Measurements from ENCODE around the gene OPRPN.

OPRPN gene

DNA sequence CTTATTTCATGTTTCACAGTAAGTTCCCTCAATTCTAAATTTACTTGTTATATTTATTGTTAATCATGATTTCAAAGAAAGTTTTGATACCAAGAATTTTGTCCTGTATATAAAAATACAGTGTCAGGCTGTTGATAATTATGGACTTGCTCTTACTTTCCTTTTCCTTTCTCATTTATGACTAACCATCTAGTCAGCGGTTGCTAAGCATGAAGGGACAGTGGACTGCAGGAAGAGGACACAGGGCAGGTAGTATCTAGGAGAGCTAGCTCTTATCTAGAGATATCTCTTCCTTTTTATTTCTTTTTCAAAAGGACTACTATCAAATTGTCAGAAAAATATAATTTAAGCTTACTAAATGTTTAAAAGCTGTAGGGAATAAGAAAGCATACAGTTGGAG is 1.6 kb downstream of the OPRPN start:
- no peaks in the 10 kb centered on the region for H3K36me3 ChIP-seq (ENCODE audit: control insufficient read depth, insufficient read depth, low read length)
- H3K79me2 ChIP-seq (ENCODE audit: control insufficient read depth, insufficient read depth, low read length): no peaks in the 10 kb centered on the region
- no CpG with 5 or more reads among the region's 1 CpG for WGBS (ENCODE audit: extremely low coverage, insufficient coverage, low lambda C conversion rate)
- DNase-seq: no peak
- no peak overlapping the region for H3K27ac ChIP-seq (ENCODE audit: low read depth, low read length)
- H3K27me3 ChIP-seq (ENCODE audit: insufficient read depth, low read length, poor library complexity): no peaks in the 10 kb centered on the region
- H3K79me1 ChIP-seq (ENCODE audit: low read length): no peaks in the 10 kb centered on the region
- no peak overlapping the region for H3K23ac ChIP-seq (ENCODE audit: low read length)
- H3K9ac ChIP-seq (ENCODE audit: low read length): no peak overlapping the region
- no peak overlapping the region for H3K4me2 ChIP-seq (ENCODE audit: low read length)
- no peak overlapping the region for H2BK5ac ChIP-seq (ENCODE audit: low read length)
- H3K4me3 ChIP-seq (ENCODE audit: low read length): no peak overlapping the region
- H3K18ac ChIP-seq (ENCODE audit: low read length): no peak overlapping the region
- H2BK120ac ChIP-seq (ENCODE audit: low read depth, low read length): no peak overlapping the region
- no peak overlapping the region for H2AK5ac ChIP-seq (ENCODE audit: low read length)
- H2BK15ac ChIP-seq (replicated peaks; ENCODE audit: low read depth): no peak overlapping the region
- no peak overlapping the region for H3K4ac ChIP-seq (ENCODE audit: low read depth, low read length)
- H3K56ac ChIP-seq (ENCODE audit: low read length): no peak overlapping the region
- no peak overlapping the region for H4K5ac ChIP-seq (ENCODE audit: low read length)
- no peaks in the 10 kb centered on the region for H3K4me1 ChIP-seq (ENCODE audit: control insufficient read depth, low read depth, low read length)
- no peak overlapping the region for H4K8ac ChIP-seq (ENCODE audit: low read depth, low read length)

DNA sequence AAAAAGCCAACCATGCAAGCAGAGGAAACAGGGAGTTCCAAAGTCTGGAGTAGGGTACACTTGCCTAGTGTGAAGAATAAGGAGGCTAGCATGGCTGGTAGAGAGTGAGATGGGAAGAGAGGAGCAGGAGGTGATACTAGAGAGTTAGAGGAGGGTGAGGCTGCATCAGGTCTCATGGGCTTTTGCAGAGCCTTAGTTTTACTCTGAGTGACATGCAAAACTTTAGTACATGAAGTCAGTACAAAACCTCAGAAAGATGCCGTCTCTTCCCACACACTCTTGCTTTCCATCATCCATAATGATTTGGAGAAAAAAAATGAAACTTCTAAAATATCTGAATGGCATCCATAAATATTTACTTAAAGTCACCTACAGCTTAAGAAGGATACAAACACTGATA is 5.0 kb downstream of the OPRPN start:
- no peaks in the 10 kb centered on the region for H3K4me1 ChIP-seq (ENCODE audit: control insufficient read depth, low read depth, low read length)
- H3K79me1 ChIP-seq (ENCODE audit: low read length): no peaks in the 10 kb centered on the region
- no peak overlapping the region for H3K4me2 ChIP-seq (ENCODE audit: low read length)
- no peak for DNase-seq
- H3K27me3 ChIP-seq (ENCODE audit: insufficient read depth, low read length, poor library complexity): no peaks in the 10 kb centered on the region
- H2BK120ac ChIP-seq (ENCODE audit: low read depth, low read length): no peak overlapping the region
- H2BK5ac ChIP-seq (ENCODE audit: low read length): no peak overlapping the region
- H3K56ac ChIP-seq (ENCODE audit: low read length): no peak overlapping the region
- WGBS (ENCODE audit: extremely low coverage, insufficient coverage, low lambda C conversion rate): no CpG with 5 or more reads among the region's 1 CpG
- H3K79me2 ChIP-seq (ENCODE audit: control insufficient read depth, insufficient read depth, low read length): no peaks in the 10 kb centered on the region
- no peak overlapping the region for H4K5ac ChIP-seq (ENCODE audit: low read length)
- no peak overlapping the region for H3K9ac ChIP-seq (ENCODE audit: low read length)
- H3K27ac ChIP-seq (ENCODE audit: low read depth, low read length): no peak overlapping the region
- no peak overlapping the region for H2AK5ac ChIP-seq (ENCODE audit: low read length)
- H4K8ac ChIP-seq (ENCODE audit: low read depth, low read length): no peak overlapping the region
- H3K36me3 ChIP-seq (ENCODE audit: control insufficient read depth, insufficient read depth, low read length): no peaks in the 10 kb centered on the region
- H3K4ac ChIP-seq (ENCODE audit: low read depth, low read length): no peak overlapping the region
- H3K4me3 ChIP-seq (ENCODE audit: low read length): no peak overlapping the region
- H2BK15ac ChIP-seq (replicated peaks; ENCODE audit: low read depth): no peak overlapping the region
- no peak overlapping the region for H3K18ac ChIP-seq (ENCODE audit: low read length)
- H3K23ac ChIP-seq (ENCODE audit: low read length): no peak overlapping the region

DNA sequence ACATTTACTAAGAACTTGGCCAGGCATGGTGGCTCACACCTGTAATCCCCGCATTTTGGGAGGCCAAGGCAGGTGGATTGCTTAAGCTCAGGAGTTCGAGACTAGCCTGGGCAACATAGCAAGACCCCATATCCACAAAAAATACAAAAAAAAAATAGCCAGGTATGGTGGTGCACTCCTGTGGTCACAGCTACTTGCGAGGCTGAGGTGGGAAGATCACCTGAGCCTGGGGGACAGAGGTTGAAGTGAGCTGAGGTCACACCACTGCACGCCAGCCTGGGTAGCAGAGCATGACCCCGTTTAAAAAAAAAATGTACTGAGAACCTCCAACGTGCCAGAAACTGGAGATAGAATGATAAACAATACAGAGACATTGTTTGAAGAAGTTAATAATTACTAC is 8.0 kb downstream of the OPRPN start:
- Histone ChIP-seq H3K4ac (ENCODE audit: low read depth, low read length) (no peak overlapping the region), H4K5ac (ENCODE audit: low read length) (no peak overlapping the region), H3K27me3 (ENCODE audit: insufficient read depth, low read length, poor library complexity) (no peaks in the 10 kb centered on the region), H3K9ac (ENCODE audit: low read length) (no peak overlapping the region), H4K8ac (ENCODE audit: low read depth, low read length) (no peak overlapping the region), H3K4me2 (ENCODE audit: low read length) (no peak overlapping the region), H3K36me3 (ENCODE audit: control insufficient read depth, insufficient read depth, low read length) (no peaks in the 10 kb centered on the region), H3K27ac (ENCODE audit: low read depth, low read length) (no peak overlapping the region), H2BK15ac (replicated peaks; ENCODE audit: low read depth) (no peak overlapping the region), H3K56ac (ENCODE audit: low read length) (no peak overlapping the region), H3K18ac (ENCODE audit: low read length) (no peak overlapping the region), H2AK5ac (ENCODE audit: low read length) (no peak overlapping the region), H3K79me1 (ENCODE audit: low read length) (no peaks in the 10 kb centered on the region), H2BK5ac (ENCODE audit: low read length) (no peak overlapping the region), H2BK120ac (ENCODE audit: low read depth, low read length) (no peak overlapping the region), H3K4me1 (ENCODE audit: control insufficient read depth, low read depth, low read length) (no peaks in the 10 kb centered on the region), H3K23ac (ENCODE audit: low read length) (no peak overlapping the region), H3K4me3 (ENCODE audit: low read length) (no peak overlapping the region), H3K79me2 (ENCODE audit: control insufficient read depth, insufficient read depth, low read length) (no peaks in the 10 kb centered on the region)
- WGBS (ENCODE audit: extremely low coverage, insufficient coverage, low lambda C conversion rate): no CpG with 5 or more reads among the region's 6 CpGs
- DNase-seq: no peak

DNA sequence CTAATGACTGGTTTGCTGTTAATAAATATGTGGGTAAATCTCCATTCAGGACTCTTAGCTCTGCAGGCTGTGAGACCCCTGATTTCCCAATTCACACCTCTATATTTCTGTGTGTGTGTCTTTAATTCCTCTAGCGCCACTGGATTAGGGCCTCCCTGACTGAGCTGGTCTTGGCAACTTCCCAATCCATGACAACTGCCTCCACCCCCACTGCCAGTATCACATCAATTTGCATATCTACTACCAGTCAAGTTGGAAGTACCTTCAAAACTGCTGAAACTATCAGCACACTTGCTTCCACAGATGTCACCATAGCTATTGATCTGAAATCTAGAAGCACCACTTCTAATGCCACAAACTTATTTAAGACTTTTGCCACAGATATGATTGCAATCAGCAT is 27.6 kb downstream of the OPRPN start:
- no peak overlapping the region for H4K5ac ChIP-seq (ENCODE audit: low read length)
- H2BK5ac ChIP-seq (ENCODE audit: low read length): no peak overlapping the region
- H3K9ac ChIP-seq (ENCODE audit: low read length): no peak overlapping the region
- no peak overlapping the region for H4K8ac ChIP-seq (ENCODE audit: low read depth, low read length)
- no CpG with 5 or more reads among the region's 1 CpG for WGBS (ENCODE audit: extremely low coverage, insufficient coverage, low lambda C conversion rate)
- no peak overlapping the region for H2BK15ac ChIP-seq (replicated peaks; ENCODE audit: low read depth)
- H3K4me2 ChIP-seq (ENCODE audit: low read length): no peak overlapping the region
- no peaks in the 10 kb centered on the region for H3K4me1 ChIP-seq (ENCODE audit: control insufficient read depth, low read depth, low read length)
- H2BK120ac ChIP-seq (ENCODE audit: low read depth, low read length): no peak overlapping the region
- no peak overlapping the region for H3K18ac ChIP-seq (ENCODE audit: low read length)
- H2AK5ac ChIP-seq (ENCODE audit: low read length): no peak overlapping the region
- no peak for DNase-seq
- H3K56ac ChIP-seq (ENCODE audit: low read length): no peak overlapping the region
- no peak overlapping the region for H3K27ac ChIP-seq (ENCODE audit: low read depth, low read length)
- no peaks in the 10 kb centered on the region for H3K79me1 ChIP-seq (ENCODE audit: low read length)
- no peaks in the 10 kb centered on the region for H3K27me3 ChIP-seq (ENCODE audit: insufficient read depth, low read length, poor library complexity)
- no peaks in the 10 kb centered on the region for H3K36me3 ChIP-seq (ENCODE audit: control insufficient read depth, insufficient read depth, low read length)
- H3K79me2 ChIP-seq (ENCODE audit: control insufficient read depth, insufficient read depth, low read length): no peaks in the 10 kb centered on the region
- H3K4ac ChIP-seq (ENCODE audit: low read depth, low read length): no peak overlapping the region
- H3K23ac ChIP-seq (ENCODE audit: low read length): no peak overlapping the region
- no peak overlapping the region for H3K4me3 ChIP-seq (ENCODE audit: low read length)

DNA sequence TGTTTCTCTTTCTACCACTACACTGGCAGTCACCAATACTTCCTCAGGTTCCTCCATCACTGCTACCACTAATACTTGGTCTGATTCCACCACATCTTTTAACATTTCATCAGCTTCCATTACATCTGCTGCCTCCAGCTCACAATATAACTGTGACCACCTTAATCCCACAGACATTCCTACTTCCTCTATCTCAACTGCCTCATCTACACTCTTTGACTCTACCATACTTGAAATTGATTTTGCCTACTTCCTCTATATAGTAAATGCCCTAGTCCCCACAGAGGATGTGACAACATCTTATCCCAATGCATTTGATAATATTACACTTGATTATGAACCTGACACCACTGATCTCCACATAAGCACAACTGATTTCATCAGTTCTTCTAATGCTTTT is 29.0 kb downstream of the OPRPN start:
- Histone ChIP-seq H3K4ac (ENCODE audit: low read depth, low read length) (no peak overlapping the region), H3K4me1 (ENCODE audit: control insufficient read depth, low read depth, low read length) (no peaks in the 10 kb centered on the region), H2BK120ac (ENCODE audit: low read depth, low read length) (no peak overlapping the region), H4K5ac (ENCODE audit: low read length) (no peak overlapping the region), H2BK15ac (replicated peaks; ENCODE audit: low read depth) (no peak overlapping the region), H3K27ac (ENCODE audit: low read depth, low read length) (no peak overlapping the region), H3K79me2 (ENCODE audit: control insufficient read depth, insufficient read depth, low read length) (no peaks in the 10 kb centered on the region), H2BK5ac (ENCODE audit: low read length) (no peak overlapping the region), H3K36me3 (ENCODE audit: control insufficient read depth, insufficient read depth, low read length) (no peaks in the 10 kb centered on the region), H3K79me1 (ENCODE audit: low read length) (no peaks in the 10 kb centered on the region), H3K4me3 (ENCODE audit: low read length) (no peak overlapping the region), H2AK5ac (ENCODE audit: low read length) (no peak overlapping the region), H3K9ac (ENCODE audit: low read length) (no peak overlapping the region), H4K8ac (ENCODE audit: low read depth, low read length) (no peak overlapping the region), H3K27me3 (ENCODE audit: insufficient read depth, low read length, poor library complexity) (no peaks in the 10 kb centered on the region), H3K56ac (ENCODE audit: low read length) (no peak overlapping the region), H3K23ac (ENCODE audit: low read length) (no peak overlapping the region), H3K4me2 (ENCODE audit: low read length) (no peak overlapping the region), H3K18ac (ENCODE audit: low read length) (no peak overlapping the region)
- no peak for DNase-seq

DNA sequence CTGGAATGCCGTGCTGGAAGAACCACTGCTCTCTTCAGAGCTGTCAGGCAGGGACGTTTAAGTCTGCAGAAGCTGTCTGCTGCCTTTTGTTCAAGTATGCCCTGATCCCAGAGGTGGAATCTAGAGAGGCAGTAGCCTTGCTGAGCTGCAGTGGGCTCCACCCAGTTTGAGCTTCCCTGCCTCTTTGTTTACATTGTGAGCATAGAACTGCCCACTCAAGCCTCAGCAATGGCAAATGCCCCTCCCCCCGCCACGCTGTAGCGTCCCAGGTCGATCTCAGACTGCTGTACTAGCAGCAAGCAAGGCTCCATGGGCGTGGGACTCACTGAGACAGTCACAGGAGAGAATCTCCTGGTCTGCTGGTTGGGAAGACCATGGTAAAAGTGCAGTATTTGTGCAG is 39.5 kb downstream of the OPRPN start:
- no peak overlapping the region for H3K4me2 ChIP-seq (ENCODE audit: low read length)
- H3K4me3 ChIP-seq (ENCODE audit: low read length): no peak overlapping the region
- H2BK5ac ChIP-seq (ENCODE audit: low read length): no peak overlapping the region
- no peak overlapping the region for H3K18ac ChIP-seq (ENCODE audit: low read length)
- no peak overlapping the region for H2BK120ac ChIP-seq (ENCODE audit: low read depth, low read length)
- no peaks in the 10 kb centered on the region for H3K27me3 ChIP-seq (ENCODE audit: insufficient read depth, low read length, poor library complexity)
- no peak overlapping the region for H4K5ac ChIP-seq (ENCODE audit: low read length)
- no peak overlapping the region for H4K8ac ChIP-seq (ENCODE audit: low read depth, low read length)
- WGBS (ENCODE audit: extremely low coverage, insufficient coverage, low lambda C conversion rate): no CpG with 5 or more reads among the region's 7 CpGs
- no peaks in the 10 kb centered on the region for H3K36me3 ChIP-seq (ENCODE audit: control insufficient read depth, insufficient read depth, low read length)
- H3K27ac ChIP-seq (ENCODE audit: low read depth, low read length): no peak overlapping the region
- H3K79me1 ChIP-seq (ENCODE audit: low read length): no peaks in the 10 kb centered on the region
- no peak overlapping the region for H3K23ac ChIP-seq (ENCODE audit: low read length)
- no peak overlapping the region for H2BK15ac ChIP-seq (replicated peaks; ENCODE audit: low read depth)
- no peak overlapping the region for H2AK5ac ChIP-seq (ENCODE audit: low read length)
- H3K4me1 ChIP-seq (ENCODE audit: control insufficient read depth, low read depth, low read length): no peaks in the 10 kb centered on the region
- H3K79me2 ChIP-seq (ENCODE audit: control insufficient read depth, insufficient read depth, low read length): no peaks in the 10 kb centered on the region
- H3K4ac ChIP-seq (ENCODE audit: low read depth, low read length): no peak overlapping the region
- DNase-seq: peak; percentile 38
- no peak overlapping the region for H3K9ac ChIP-seq (ENCODE audit: low read length)
- H3K56ac ChIP-seq (ENCODE audit: low read length): no peak overlapping the region

Measured in mesendoderm (in vitro differentiated cells).